Measurements from ENCODE around the gene ZRANB3.

- TF ChIP-seq CTCF (conservative IDR thresholded peaks at IDR 0.05) (no peak), ZFX (IDR thresholded peaks at IDR 0.05) (no peak)
These were observed 434.2 kb downstream of the ZRANB3 start for GRCh38 chr2:135096665-135097446.
